ENCODE results near the gene PCDHA4. TPM values are rescaled to one million over a fixed set of nuclear protein-coding genes. Genes with fewer than 3 reads are reported as not detected.
A peak's percentile ranks its signal among the peaks of the same experiment; 100 is the strongest.
"Not testable (repeated sequence)": the region's sequence is repeated elsewhere in the genome, so short reads cannot be mapped to it uniquely, and the experiment has no call there.

PCDHA4 gene
- total RNA-seq, 4 donors from 2014 or later = 1.6 to 5.7 (median 2.0) TPM

GRCh38 chr5:140802781-140803271, 4.0 kb upstream of the PCDHA4 start:
- DNase-seq (ENCODE audit: low spot score in 2 of 2) = no peak
- H3K9me3 ChIP-seq = peaks cover 0 to 53% (median 4%) of the 10 kb centered on the region in 4 donors
- TF ChIP-seq EP300 (IDR thresholded peaks at IDR 0.05) (no peak), CTCF (IDR thresholded peaks at IDR 0.05) (no peak), POLR2A (IDR thresholded peaks at IDR 0.05) (no peak)
- H3K36me3 ChIP-seq = no peaks in the 10 kb centered on the region
- no peak overlapping the region for H3K27ac ChIP-seq
- no peaks in the 10 kb centered on the region for H3K4me1 ChIP-seq
- H3K27me3 ChIP-seq = no peaks in the 10 kb centered on the region
- H3K4me3 ChIP-seq = no peak overlapping the region
- 44 to 58% methylated on average over 29 to 53 of the region's 53 CpGs for WGBS, 2 donors

- H3K27ac ChIP-seq; H3K4me3 ChIP-seq; H3K27me3 ChIP-seq; H3K36me3 ChIP-seq; DNase-seq (ENCODE audit: low spot score in 2 of 2); H3K4me1 ChIP-seq: not testable (repeated sequence)
- peaks cover 0 to 67% (median 6%) of the 10 kb centered on the region in 4 donors for H3K9me3 ChIP-seq
- WGBS, 2 donors = 69 to 70% methylated on average over 30 to 61 of the region's 62 CpGs
Measured at GRCh38 chr5:140808241-140808888, 1.5 kb downstream of the PCDHA4 start.

- Histone ChIP-seq H3K36me3 (peaks cover 0 to 3% (median 0%) of the 10 kb centered on the region in 3 donors), H3K27me3 (no peaks in the 10 kb centered on the region), H3K4me3 (no peak overlapping the region), H3K27ac (no peak overlapping the region), H3K9me3 (peaks cover 0 to 62% (median 6%) of the 10 kb centered on the region in 4 donors), H3K4me1 (no peaks in the 10 kb centered on the region)
- no peak for DNase-seq (ENCODE audit: low spot score in 2 of 2)
- TF ChIP-seq POLR2A (IDR thresholded peaks at IDR 0.05) = no peak
- TF ChIP-seq EP300 (IDR thresholded peaks at IDR 0.05) = no peak
- no peak for TF ChIP-seq CTCF (IDR thresholded peaks at IDR 0.05)
- 76 to 77% methylated on average over 11 to 39 of the region's 43 CpGs for WGBS, 2 donors
Measured at GRCh38 chr5:140808889-140809291, 2.0 kb downstream of the PCDHA4 start.

- WGBS, 2 donors = 28 to 34% methylated on average over 39 of the region's 39 CpGs
Measured at GRCh38 chr5:140821375-140822280, 14.8 kb downstream of the PCDHA4 start, which contains the start of gene PCDHA5. TSS of gene PCDHA5 (plus strand) at chr5:140821613.

GRCh38 chr5:140822281-140822629, 15.4 kb downstream of the PCDHA4 start:
- TF ChIP-seq CTCF (IDR thresholded peaks at IDR 0.05) = no peak
- TF ChIP-seq POLR2A (IDR thresholded peaks at IDR 0.05) = no peak
- no peak for TF ChIP-seq EP300 (IDR thresholded peaks at IDR 0.05)
- 26 to 28% methylated on average over 6 of the region's 6 CpGs for WGBS, 2 donors

More at GRCh38 chr5:140821375-140822280, 14.8 kb downstream of the PCDHA4 start, which contains the start of gene PCDHA5:
- Histone ChIP-seq H3K9me3 (peaks cover 0 to 42% (median 4%) of the 10 kb centered on the region in 4 donors), H3K36me3 (no peaks in the 10 kb centered on the region), H3K27ac (no peak within 1 kb of the TSS), H3K4me3 (peak within 1 kb of the TSS in 1 of 4 donors; percentile 33), H3K27me3 (no peaks in the 10 kb centered on the region), H3K4me1 (no peaks in the 10 kb centered on the region)
- peak in 1 of 2 donors; percentile 19 for DNase-seq (ENCODE audit: low spot score in 2 of 2)
- no peak for TF ChIP-seq POLR2A (IDR thresholded peaks at IDR 0.05)
- peak in 2 of 5 experiments; percentile 15 to 26 for TF ChIP-seq CTCF (IDR thresholded peaks at IDR 0.05)

GRCh38 chr5:140822969-140823368, 16.1 kb downstream of the PCDHA4 start:
- 58 to 70% methylated on average over 22 to 43 of the region's 48 CpGs for WGBS, 2 donors

More at GRCh38 chr5:140822281-140822629, 15.4 kb downstream of the PCDHA4 start:
- H3K9me3 ChIP-seq = peaks cover 0 to 42% (median 4%) of the 10 kb centered on the region in 4 donors
- H3K36me3 ChIP-seq = no peaks in the 10 kb centered on the region
- no peaks in the 10 kb centered on the region for H3K27me3 ChIP-seq
- H3K4me3 ChIP-seq = no peak overlapping the region
- DNase-seq (ENCODE audit: low spot score in 2 of 2) = no peak
- no peak overlapping the region for H3K27ac ChIP-seq
- no peaks in the 10 kb centered on the region for H3K4me1 ChIP-seq

More at GRCh38 chr5:140822969-140823368, 16.1 kb downstream of the PCDHA4 start:
- not testable (repeated sequence) for H3K36me3 ChIP-seq; H3K4me1 ChIP-seq; H3K27me3 ChIP-seq; H3K27ac ChIP-seq; DNase-seq (ENCODE audit: low spot score in 2 of 2); H3K4me3 ChIP-seq
- H3K9me3 ChIP-seq = peaks cover 0 to 47% (median 5%) of the 10 kb centered on the region in 4 donors
